Right hindlimb (tissue), 1 donor: ENCODE data around the gene STX2.
A peak's percentile ranks its signal among the peaks of the same experiment; 100 is the strongest.
"Not testable (repeated sequence)": the region's sequence is repeated elsewhere in the genome, so short reads cannot be mapped to it uniquely, and the experiment has no call there.

Experiments used
- DNase-seq: peaks from one replicate; pipeline ENCODE4 v3.0.0-alpha.2; 2018

STX2 gene

DNA sequence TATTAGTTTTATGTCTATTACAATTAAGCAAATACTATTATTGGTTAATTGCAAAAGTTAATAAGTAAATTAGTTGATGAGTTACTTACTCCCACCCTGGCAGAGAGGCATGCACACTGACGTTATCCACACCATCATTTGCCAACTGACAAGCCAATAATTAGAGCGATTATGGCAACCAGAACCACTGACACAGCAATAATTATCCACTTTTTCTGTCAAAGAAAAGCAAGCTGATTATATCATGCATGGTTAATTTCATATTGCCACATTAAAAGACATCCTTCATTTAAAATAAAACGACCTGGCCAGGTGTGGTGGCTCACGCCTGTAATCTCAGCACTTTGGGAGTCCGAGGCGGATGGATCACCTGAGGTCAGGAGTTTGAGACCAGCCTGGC is 43.1 kb downstream of the STX2 start:
- no peak for DNase-seq

- no peak for DNase-seq
These were observed 45.5 kb downstream of the STX2 start for GRCh38 chr12:130793554-130793849.

- DNase-seq: no peak
These were observed 46.1 kb downstream of the STX2 start for GRCh38 chr12:130792821-130793553.

DNA sequence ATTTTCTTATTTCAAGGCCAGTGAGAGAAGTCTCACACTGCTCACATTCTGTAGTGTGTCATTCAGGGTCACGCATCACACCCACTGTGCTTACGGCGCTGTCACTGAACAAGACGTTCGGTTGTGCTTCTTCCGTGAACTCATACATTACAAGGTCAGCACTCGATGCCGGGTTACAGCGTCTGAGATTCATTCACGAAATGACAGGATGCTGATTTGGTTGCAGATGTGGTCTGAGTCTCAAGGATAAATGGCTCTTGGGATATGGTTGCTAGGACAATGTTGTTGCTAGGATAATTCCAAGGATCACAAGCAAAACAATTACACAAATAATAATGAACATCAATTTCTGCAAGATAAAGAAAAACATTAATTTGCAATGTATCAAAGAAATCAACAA is 47.4 kb downstream of the STX2 start:
- DNase-seq: no peak

DNA sequence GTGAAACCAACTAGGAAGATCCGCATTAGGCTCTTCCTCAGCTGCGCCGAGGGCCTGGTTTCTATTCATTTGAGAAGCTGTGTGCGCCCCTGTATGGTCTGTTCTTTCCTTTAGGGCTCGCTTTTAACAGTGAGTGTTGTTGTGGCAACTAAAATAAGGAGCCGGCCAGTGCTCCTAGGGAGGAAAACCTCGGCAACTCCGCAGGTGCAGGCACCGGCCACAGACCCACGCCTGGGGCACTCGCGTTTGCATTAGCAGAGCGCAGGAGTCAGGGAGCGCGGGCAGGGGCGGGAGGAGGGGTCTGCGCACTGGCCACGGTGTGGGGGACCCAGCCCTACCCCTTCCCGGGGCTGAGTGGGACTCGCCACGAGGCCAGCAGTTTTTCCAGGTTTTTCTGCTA is 50.5 kb downstream of the STX2 start:
- no peak for DNase-seq

DNA sequence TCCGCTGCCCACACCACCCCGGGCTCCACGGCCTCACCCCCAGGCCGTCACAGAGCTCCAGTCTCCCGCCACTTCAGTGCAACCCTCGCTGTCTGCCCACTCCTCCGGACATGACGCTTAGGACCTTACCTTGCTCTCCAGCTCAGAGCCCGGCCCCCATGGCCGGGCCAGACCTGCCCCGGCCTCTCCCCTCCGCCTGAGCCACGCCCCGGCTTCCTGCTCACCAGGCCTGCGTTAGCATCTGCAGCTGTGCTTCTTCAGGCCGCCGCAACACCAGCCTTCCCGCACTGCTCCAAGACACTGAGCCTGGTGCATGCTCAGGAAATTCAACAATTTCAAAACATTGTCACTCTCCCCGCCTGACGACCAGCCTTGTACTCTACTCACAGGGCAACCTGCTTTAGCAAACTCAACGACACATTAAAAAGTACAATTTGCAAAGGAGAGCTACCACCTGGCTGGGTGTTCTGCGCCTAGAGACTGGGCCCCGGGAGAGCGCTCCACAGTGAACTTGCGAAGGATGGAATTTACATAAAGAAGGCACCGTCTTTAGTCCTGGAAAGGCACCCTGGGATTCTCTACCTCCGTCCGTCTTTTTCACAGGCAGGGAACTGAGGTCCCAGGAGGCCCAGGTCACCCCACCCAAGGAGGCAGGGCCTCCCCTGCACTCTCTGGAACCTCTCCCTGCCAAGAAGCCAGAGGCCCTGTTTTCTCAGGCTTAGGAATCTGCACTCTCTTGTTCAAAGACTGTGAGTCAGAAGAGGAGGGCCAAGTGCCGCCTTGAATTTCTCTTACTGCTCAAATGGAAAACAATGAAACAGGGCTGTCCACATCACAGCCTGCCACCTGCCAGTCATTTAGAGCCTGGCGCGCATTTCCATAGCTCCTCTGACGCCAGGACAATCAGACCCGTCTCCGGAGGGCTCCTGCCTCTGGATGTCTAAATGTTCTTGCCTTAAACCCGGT is 51.3 kb downstream of the STX2 start:
- DNase-seq: no peak

- no peak for DNase-seq
These were observed 52.0 kb downstream of the STX2 start for GRCh38 chr12:130787041-130787440.

DNA sequence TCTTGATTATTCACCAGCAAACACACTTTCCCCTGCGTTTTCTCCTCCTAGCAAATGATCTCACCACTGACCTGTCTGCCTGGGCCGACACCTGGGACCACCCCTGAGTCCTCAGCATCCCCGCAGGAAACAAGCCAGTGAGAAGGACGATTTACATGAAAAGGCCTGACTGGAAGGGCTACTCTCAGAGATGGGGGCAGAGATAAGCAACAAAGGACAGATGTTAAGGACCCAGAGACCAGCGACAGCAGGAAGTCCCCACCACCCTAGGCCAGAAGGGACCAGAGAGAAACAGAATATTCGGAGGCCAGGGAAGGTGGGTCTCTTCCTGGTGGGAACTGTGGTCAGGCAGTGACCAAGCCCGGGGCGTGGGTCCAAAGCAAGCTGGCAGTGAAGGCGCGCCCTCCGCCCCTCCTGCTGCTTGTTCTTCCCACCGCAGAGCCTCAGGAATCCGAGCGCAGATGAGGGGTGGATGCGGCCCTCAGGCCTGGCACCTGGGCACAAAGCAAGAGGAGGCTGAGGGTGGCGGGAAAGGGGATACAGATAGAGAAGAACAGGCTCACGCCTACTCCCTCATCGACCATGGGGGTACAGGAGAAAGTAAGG is 55.8 kb downstream of the STX2 start:
- no peak for DNase-seq

DNA sequence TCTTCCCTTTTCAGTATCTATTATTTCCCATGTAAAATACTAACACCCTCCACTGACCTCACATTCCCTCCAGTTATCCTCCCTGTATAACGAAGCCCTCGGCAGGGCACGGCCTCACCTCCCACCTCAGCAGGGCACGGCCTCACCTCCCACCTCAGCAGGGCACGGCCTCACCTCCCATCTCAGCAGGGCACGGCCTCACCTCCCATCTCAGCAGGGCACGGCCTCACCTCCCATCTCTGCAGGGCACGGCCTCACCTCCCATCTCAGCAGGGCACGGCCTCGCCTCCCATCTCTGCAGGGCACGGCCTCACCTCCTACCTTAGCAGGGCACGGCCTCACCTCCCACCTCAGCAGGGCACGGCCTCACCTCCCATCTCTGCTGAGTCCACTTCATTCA is 56.8 kb downstream of the STX2 start:
- not testable (repeated sequence) for DNase-seq

DNA sequence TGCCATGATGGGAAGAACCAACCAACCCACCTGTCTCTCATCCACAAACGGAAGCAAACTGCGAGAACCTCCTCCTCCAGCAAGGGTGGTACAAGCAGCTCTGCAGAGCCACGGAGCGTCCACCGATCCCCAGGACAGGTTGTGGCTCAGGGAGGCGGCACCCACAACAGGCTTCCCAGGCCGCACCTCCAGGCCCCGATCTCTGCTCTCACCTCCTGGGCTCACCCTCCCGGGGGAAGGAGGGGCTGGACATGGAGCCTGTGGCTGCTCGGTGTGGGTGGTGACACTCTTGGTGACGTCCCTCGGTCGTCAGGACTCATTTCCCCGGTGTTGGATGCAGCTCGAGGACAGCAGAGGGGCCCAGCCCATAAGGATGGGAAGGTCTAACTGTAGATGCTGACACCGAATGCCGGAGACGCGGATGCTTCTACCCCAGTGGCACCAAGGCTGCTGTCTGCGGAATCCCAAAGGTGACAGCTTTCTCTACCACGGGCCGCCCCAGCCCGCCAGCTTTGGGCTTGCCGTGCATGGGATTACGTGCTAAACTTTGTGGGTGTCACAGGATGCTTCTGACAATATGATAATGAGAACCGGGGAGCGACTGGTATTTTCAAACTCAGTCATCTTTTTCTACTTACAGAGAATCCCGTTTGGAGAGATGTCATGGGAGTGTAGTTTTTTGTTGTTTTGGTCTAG is 58.0 kb downstream of the STX2 start:
- DNase-seq: no peak

DNA sequence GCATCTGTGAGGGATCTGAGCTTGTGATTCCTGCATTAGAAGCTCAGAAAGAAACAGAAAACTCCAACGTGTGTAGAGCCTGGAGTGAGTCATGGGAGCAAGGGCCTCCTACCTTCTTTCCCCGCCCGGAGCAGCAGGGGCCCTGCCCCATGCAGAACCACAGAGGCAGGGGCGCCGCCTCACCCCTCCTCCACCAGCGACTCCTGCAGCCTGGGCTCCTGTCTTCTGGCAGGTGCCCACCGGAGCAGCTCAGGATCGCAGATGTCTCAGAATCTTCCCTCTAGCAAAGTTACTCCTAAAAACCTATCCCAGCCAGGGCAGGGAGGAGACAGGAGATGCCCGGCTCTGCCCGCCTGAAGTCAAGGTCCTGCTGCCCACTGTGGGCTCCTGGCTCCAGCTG is 58.7 kb downstream of the STX2 start:
- DNase-seq: no peak

DNA sequence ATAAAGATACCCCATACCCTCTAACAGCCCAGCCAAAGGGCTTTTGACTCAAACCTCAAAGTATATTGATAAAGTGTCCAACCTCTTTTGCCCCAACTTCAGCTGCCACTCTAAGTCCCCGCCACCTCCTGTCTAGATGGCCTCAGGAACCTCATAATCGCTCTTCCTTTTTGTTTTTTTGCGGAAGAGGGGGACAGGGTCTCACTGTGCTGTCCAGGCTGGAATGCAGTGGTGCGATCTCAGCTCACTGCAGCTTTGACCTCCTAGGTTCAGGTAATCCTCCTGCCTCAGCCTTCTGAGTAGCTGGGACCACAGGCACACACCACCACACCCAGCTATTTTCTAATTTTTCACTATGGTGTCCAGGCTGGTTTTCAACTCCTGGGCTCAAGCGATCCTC is 60.3 kb downstream of the STX2 start:
- no peak for DNase-seq

DNA sequence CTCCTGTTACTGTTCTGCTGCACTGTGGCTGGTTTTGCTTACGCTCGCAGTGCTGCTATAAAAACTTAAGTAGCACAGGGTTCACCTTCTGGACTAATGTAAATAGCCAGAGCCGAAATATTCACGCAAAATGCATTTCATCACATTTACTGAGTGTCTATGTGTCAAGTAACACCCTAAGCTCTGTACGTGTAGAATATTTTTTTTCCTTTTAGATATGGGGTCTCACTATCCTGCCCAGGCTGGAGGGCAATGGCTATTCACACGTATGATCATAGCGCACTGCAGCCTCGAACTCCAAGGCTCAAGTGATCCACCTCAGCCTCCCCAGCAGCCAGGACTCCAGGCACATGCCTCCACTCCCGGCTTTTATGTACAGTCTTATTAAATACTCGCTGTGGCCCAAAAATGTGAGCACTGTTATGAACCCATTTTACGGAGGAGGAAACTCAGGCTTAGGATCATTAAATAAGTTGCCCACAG is 62.2 kb downstream of the STX2 start:
- DNase-seq: no peak

- DNase-seq: peak; percentile 81
These were observed 62.8 kb downstream of the STX2 start for GRCh38 chr12:130775953-130776856.

GRCh38 chr12:130770413-130771028 is 68.5 kb downstream of the STX2 start:
- DNase-seq: no peak

GRCh38 chr12:130768120-130768519 is 70.9 kb downstream of the STX2 start:
- no peak for DNase-seq

DNA sequence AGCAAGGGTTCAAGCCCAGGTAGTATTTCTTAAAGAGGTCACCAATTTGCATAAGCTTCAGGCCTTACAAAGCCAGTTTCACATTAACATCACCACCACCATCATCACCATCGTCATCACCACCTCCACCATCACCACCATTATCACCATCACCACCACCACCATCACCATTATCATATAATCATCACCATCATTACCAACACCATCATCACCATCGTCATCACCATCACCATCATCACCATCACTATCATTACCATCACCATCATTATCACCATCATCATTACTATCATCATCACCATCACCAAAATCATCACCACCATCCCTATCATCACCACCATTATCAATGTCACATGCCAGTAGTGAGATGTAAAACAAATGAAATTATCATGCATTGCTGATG is 72.6 kb downstream of the STX2 start:
- DNase-seq: no peak

DNA sequence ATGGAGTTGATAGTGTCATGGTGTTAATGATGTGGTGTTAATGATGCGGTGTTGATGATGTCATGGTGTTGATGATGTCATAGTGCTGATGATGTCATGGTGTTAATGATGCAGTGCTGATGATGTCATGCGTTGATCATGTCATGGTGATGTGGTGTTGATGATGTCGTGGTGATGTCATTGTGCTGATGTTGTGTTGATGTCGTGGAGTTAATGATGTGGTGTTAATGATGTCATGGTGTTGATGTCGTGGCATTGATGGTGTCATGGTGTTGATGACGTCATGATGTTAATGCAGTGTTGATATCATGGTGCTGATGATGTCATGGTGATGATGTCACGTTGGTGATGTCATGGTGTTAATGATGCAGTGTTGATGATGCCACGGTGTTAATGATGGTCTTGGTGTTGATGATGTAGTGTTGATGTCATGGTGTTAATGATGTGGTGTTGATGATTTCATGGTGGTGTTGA is 73.8 kb downstream of the STX2 start:
- no peak for DNase-seq

DNA sequence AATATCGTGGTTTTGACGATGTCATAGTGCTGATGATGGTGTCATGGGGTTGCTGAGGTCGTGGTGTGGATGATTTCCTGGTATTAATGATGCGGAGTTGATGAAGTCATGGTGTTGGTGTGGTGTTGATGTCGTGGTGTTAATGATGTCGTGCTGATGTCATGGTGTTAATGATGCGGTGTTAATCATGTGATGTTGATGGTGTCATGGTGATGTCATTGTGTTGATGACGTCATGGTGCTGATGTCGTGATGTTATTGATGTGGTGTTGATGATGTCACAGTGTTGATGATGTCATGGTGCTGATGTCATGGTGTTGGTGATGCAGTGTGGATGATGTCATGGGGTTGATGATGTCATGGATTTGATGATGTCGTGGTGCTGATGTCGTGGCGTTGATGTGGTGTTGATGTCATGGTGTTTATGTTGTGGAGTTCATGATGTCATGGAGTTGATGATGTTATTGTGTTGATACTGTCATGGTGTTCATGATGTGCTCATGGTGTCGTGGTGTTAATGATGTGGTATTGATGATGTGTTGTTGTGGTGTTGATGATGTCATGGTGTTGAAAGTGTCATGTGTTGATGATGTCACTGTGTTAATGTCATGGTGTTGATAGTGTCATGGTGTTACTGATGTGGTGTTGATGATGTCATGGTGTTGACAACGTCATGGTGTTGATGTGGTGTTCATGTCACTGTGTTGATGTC is 74.4 kb downstream of the STX2 start:
- DNase-seq: no peak

GRCh38 chr12:130764073-130764472 is 75.0 kb downstream of the STX2 start:
- no peak for DNase-seq

GRCh38 chr12:130762319-130762675 is 76.8 kb downstream of the STX2 start:
- DNase-seq: no peak
